K562 (cell line): ENCODE results near the gene C6orf89. TPM values are rescaled to one million over a fixed set of nuclear protein-coding genes. Genes with fewer than 3 reads are reported as not detected.

ENCODE experiments used
- CHD2 ChIP-seq: IDR thresholded peaks from 2 replicates; pipeline ENCODE4 v1.6.1; 2011; ENCODE audit warnings: low read depth, low read length
- DACH1 ChIP-seq: fragments of 450-650 bp; IDR thresholded peaks from 2 replicates; pipeline ENCODE4 v1.6.1; 2018; ENCODE audit not compliant: partially characterized antibody
- GABPB2 ChIP-seq: fragments of 250-450 bp; sonication (Bioruptor Pico); conservative IDR thresholded peaks from 2 replicates; pipeline ENCODE4 v1.5.1; 2021; ENCODE audit warnings: mild to moderate bottlenecking
- HDAC3 ChIP-seq: fragments of 450-650 bp; IDR thresholded peaks from 2 replicates; pipeline ENCODE4 v1.6.1; 2018; ENCODE audit warnings: borderline replicate concordance, mild to moderate bottlenecking, moderate library complexity; ENCODE audit not compliant: partially characterized antibody
- HNRNPLL ChIP-seq: fragments of 200-400 bp; formaldehyde crosslinking; IDR thresholded peaks from 2 replicates; pipeline ENCODE4 v1.6.1; 2017; ENCODE audit warnings: low read length, low read depth, mild to moderate bottlenecking; ENCODE audit not compliant: poor library complexity, severe bottlenecking
- KAT2B ChIP-seq: IDR thresholded peaks from one replicate; pipeline ENCODE4 v1.6.1; 2012; ENCODE audit warnings: low read depth, mild to moderate bottlenecking, control low read depth, inconsistent platforms, low read length, moderate library complexity
- KLF1 ChIP-seq: fragments of 450-650 bp; IDR thresholded peaks from 2 replicates; pipeline ENCODE4 v1.6.1; 2016; ENCODE audit warnings: missing genetic modification characterization, missing compliant biosample characterization
- PTRF ChIP-seq: fragments of 450-650 bp; IDR thresholded peaks from 2 replicates; pipeline ENCODE4 v1.6.1; 2016; ENCODE audit warnings: mild to moderate bottlenecking, missing genetic modification characterization, missing compliant biosample characterization
- RBM25 ChIP-seq: fragments of 200-400 bp; formaldehyde crosslinking; IDR thresholded peaks from 2 replicates; pipeline ENCODE4 v1.6.1; 2018; ENCODE audit warnings: low read length, low read depth, moderate library complexity; ENCODE audit not compliant: severe bottlenecking
- XRCC3 ChIP-seq: fragments of 450-650 bp; IDR thresholded peaks from 2 replicates; pipeline ENCODE4 v1.6.1; 2017; ENCODE audit warnings: mild to moderate bottlenecking, moderate library complexity
- ZFP1 ChIP-seq: fragments of 450-650 bp; formaldehyde crosslinking; IDR thresholded peaks from 2 replicates; pipeline ENCODE4 v1.4.0; 2020; ENCODE audit warnings: mild to moderate bottlenecking, mixed read lengths
- ZNF696 ChIP-seq: fragments of 250-450 bp; sonication (Bioruptor Pico); conservative IDR thresholded peaks from 2 replicates; pipeline ENCODE4 v1.4.0; 2020; ENCODE audit warnings: mild to moderate bottlenecking, moderate library complexity
- polyA plus RNA-seq, 8 experiments: library from polyadenylated mRNA; depleted of rRNA in 4 of 8; stranded (reverse) in 5 of 8; unstranded in 3 of 8; fragments of >200 nt; fragmentation: Nextera tagmentation in 2 of 8; fragmentation: Illumina TruSeq in 1 of 8; extraction: Ambion mirVana in 2 of 8; extraction: Trizol in 1 of 8; gene quantifications; 2 replicates each; pipeline versions ENCODE4 v1.2.1 to v1.2.3, GENCODE V29; 2011 to 2014; ENCODE audit warnings: inconsistent platforms in 1 of 8, missing spikeins in 1 of 8
- total RNA-seq, 7 experiments: library from RNA; depleted of rRNA in 6 of 7; stranded (reverse); fragments of >200 nt in 6 of 7; fragmentation: Illumina TruSeq in 2 of 7; extraction: Trizol in 2 of 7; gene quantifications; 2 replicates each; pipeline versions ENCODE4 v1.2.1 to v1.2.3, GENCODE V29; 2011 to 2021; ENCODE audit warnings: low replicate concordance in 1 of 7
- TF ChIP-seq, protein P1 (sequence below): fragments of 450-650 bp; IDR thresholded peaks from 2 replicates; pipeline ENCODE4 v1.6.1; 2018; ENCODE audit not compliant: partially characterized antibody
- TF ChIP-seq, protein P2 (sequence below), 2 experiments: fragments of 450-650 bp; IDR thresholded peaks; 2 replicates each; pipeline ENCODE4 v1.6.1; 2018; ENCODE audit warnings: mild to moderate bottlenecking in 2 of 2, low read depth in 1 of 2; ENCODE audit not compliant: partially characterized antibody in 2 of 2
- TF ChIP-seq, protein P3 (sequence below): fragments of 450-650 bp; formaldehyde crosslinking; IDR thresholded peaks from 2 replicates; pipeline ENCODE4 v1.4.0; 2022; ENCODE audit warnings: mild to moderate bottlenecking, moderate library complexity
- TF ChIP-seq, protein P4 (sequence below): IDR thresholded peaks from 2 replicates; pipeline ENCODE4 v1.6.1; 2012; ENCODE audit warnings: low read depth, low read length, improper control_type of control experiment, borderline replicate concordance

Gene C6orf89
- total and polyA plus RNA-seq, 9 of the 15 experiments (the other 6 are each of a cell fraction or from before 2014, with no cell fraction given), result 35.2 to 111 (median 58.5) TPM

DNA sequence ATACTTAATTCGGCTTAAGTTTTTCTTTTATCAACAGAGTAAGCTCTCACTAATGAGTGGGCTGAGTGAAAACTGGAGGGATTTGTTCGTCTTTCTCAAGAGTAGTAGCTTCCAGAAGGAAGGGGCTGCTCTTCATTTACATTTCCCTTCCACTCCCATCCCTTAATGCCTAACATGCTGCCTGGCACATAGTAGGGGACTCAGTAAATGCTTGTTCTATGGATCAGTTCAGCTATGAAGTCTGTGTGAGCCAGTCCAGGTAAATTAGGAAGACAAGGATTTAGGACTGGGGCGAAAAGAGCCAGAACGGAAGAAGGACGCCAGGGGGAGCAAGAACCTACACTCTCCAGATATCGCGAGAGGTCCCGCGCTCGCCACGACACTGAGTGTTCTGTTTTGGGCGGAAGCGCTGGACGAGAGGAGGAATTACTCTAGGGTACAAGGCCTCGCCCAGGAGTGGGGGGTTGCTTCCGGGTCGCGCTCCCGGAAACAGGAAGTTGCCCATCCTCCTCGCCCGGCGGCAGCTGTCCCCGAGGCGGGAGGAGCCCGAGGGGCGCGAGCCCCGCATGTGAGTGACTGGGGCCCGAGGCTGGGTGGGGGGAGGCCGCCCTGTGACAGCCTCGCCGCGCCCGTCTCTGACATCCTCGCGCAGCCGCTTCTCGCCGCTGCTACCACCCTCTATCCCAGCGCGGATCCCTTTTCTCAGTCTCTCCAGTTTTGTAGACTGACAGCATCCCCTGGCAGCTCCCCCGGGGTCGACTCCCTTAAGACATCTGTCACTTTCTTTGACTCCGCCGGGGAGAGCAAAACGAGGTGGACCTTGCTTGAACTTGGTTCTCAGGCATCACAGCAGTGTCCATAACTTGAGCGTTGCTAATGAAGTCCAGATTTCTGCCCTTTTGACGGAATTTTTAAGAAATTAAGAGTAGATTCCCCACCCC, at the start of gene C6orf89 (continued):
- TF ChIP-seq CHD2 (peak; percentile 98), HDAC3 (peak; percentile 36), RBM25 (peak; percentile 86), KLF1 (tag) (peak; percentile 91), GABPB2 (CRISPR knock-in tag) (no peak), PTRF (tag) (peak; percentile 62; the same call in 1 of the 2 replicates), ZNF696 (CRISPR knock-in tag) (no peak), KAT2B (no peak), DACH1 (peak; percentile 78), HNRNPLL (no peak), ZFP1 (CRISPR knock-in tag) (no peak), XRCC3 (no peak)
- TF ChIP-seq, protein P1, sequence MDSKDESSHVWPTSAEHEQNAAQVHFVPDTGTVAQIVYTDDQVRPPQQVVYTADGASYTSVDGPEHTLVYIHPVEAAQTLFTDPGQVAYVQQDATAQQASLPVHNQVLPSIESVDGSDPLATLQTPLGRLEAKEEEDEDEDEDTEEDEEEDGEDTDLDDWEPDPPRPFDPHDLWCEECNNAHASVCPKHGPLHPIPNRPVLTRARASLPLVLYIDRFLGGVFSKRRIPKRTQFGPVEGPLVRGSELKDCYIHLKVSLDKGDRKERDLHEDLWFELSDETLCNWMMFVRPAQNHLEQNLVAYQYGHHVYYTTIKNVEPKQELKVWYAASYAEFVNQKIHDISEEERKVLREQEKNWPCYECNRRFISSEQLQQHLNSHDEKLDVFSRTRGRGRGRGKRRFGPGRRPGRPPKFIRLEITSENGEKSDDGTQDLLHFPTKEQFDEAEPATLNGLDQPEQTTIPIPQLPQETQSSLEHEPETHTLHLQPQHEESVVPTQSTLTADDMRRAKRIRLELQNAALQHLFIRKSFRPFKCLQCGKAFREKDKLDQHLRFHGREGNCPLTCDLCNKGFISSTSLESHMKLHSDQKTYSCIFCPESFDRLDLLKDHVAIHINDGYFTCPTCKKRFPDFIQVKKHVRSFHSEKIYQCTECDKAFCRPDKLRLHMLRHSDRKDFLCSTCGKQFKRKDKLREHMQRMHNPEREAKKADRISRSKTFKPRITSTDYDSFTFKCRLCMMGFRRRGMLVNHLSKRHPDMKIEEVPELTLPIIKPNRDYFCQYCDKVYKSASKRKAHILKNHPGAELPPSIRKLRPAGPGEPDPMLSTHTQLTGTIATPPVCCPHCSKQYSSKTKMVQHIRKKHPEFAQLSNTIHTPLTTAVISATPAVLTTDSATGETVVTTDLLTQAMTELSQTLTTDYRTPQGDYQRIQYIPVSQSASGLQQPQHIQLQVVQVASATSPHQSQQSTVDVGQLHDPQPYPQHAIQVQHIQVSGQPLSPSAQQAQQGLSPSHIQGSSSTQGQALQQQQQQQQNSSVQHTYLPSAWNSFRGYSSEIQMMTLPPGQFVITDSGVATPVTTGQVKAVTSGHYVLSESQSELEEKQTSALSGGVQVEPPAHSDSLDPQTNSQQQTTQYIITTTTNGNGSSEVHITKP, result peak; percentile 38
- TF ChIP-seq, protein P2, sequence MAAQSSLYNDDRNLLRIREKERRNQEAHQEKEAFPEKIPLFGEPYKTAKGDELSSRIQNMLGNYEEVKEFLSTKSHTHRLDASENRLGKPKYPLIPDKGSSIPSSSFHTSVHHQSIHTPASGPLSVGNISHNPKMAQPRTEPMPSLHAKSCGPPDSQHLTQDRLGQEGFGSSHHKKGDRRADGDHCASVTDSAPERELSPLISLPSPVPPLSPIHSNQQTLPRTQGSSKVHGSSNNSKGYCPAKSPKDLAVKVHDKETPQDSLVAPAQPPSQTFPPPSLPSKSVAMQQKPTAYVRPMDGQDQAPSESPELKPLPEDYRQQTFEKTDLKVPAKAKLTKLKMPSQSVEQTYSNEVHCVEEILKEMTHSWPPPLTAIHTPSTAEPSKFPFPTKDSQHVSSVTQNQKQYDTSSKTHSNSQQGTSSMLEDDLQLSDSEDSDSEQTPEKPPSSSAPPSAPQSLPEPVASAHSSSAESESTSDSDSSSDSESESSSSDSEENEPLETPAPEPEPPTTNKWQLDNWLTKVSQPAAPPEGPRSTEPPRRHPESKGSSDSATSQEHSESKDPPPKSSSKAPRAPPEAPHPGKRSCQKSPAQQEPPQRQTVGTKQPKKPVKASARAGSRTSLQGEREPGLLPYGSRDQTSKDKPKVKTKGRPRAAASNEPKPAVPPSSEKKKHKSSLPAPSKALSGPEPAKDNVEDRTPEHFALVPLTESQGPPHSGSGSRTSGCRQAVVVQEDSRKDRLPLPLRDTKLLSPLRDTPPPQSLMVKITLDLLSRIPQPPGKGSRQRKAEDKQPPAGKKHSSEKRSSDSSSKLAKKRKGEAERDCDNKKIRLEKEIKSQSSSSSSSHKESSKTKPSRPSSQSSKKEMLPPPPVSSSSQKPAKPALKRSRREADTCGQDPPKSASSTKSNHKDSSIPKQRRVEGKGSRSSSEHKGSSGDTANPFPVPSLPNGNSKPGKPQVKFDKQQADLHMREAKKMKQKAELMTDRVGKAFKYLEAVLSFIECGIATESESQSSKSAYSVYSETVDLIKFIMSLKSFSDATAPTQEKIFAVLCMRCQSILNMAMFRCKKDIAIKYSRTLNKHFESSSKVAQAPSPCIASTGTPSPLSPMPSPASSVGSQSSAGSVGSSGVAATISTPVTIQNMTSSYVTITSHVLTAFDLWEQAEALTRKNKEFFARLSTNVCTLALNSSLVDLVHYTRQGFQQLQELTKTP (IDR thresholded peaks at IDR 0.05; ENCODE audit: low read depth in 1 of 2, partially characterized antibody in 2 of 2), result peak in 1 of 2 experiments; percentile 29
- TF ChIP-seq, protein P3, sequence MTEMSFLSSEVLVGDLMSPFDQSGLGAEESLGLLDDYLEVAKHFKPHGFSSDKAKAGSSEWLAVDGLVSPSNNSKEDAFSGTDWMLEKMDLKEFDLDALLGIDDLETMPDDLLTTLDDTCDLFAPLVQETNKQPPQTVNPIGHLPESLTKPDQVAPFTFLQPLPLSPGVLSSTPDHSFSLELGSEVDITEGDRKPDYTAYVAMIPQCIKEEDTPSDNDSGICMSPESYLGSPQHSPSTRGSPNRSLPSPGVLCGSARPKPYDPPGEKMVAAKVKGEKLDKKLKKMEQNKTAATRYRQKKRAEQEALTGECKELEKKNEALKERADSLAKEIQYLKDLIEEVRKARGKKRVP, result no peak; the same call in 1 of the 2 replicates
- TF ChIP-seq, protein P4, sequence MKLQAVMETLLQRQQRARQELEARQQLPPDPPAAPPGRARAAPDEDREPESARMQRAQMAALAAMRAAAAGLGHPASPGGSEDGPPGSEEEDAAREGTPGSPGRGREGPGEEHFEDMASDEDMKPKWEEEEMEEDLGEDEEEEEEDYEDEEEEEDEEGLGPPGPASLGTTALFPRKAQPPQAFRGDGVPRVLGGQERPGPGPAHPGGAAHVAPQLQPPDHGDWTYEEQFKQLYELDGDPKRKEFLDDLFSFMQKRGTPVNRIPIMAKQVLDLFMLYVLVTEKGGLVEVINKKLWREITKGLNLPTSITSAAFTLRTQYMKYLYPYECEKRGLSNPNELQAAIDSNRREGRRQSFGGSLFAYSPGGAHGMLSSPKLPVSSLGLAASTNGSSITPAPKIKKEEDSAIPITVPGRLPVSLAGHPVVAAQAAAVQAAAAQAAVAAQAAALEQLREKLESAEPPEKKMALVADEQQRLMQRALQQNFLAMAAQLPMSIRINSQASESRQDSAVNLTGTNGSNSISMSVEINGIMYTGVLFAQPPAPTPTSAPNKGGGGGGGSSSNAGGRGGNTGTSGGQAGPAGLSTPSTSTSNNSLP, result no peak
